Measurements from ENCODE around the gene ZNF500.

The ZNF500 gene

GRCh38 chr16:4768549-4769305 lies 1.8 kb upstream of the ZNF500 start:
- peak; percentile 88 for DNase-seq

- no peak for DNase-seq
Measured at GRCh38 chr16:4767872-4768548, 1.0 kb upstream of the ZNF500 start.

GRCh38 chr16:4765511-4766474 lies 1.2 kb downstream of the ZNF500 start:
- no peak for DNase-seq

- DNase-seq = no peak
Measured at GRCh38 chr16:4763791-4764190, 3.2 kb downstream of the ZNF500 start.

- no peak for DNase-seq
Measured at GRCh38 chr16:4762205-4762604, 4.8 kb downstream of the ZNF500 start.

- DNase-seq = no peak
Measured at GRCh38 chr16:4760221-4760910, 6.6 kb downstream of the ZNF500 start.

GRCh38 chr16:4755687-4756086 lies 11.3 kb downstream of the ZNF500 start:
- no peak for DNase-seq

- no peak for DNase-seq
Measured at GRCh38 chr16:4754865-4755264, 12.1 kb downstream of the ZNF500 start.

GRCh38 chr16:4753227-4753626 lies 13.7 kb downstream of the ZNF500 start:
- DNase-seq = no peak

GRCh38 chr16:4752351-4753100 lies 14.4 kb downstream of the ZNF500 start:
- no peak for DNase-seq

- DNase-seq = no peak
Measured at GRCh38 chr16:4750896-4751295, 16.1 kb downstream of the ZNF500 start.

GRCh38 chr16:4749700-4750257 lies 17.2 kb downstream of the ZNF500 start:
- no peak for DNase-seq

- no peak for DNase-seq
Measured at GRCh38 chr16:4748682-4749411, 18.1 kb downstream of the ZNF500 start.

- no peak for DNase-seq
Measured at GRCh38 chr16:4747906-4748681, 18.9 kb downstream of the ZNF500 start.

- no peak for DNase-seq
Measured at GRCh38 chr16:4746991-4747574, 19.9 kb downstream of the ZNF500 start.

GRCh38 chr16:4746215-4746614 lies 20.7 kb downstream of the ZNF500 start:
- no peak for DNase-seq

- DNase-seq = no peak
Measured at GRCh38 chr16:4745274-4745569, 21.7 kb downstream of the ZNF500 start.

GRCh38 chr16:4744555-4745273 lies 22.2 kb downstream of the ZNF500 start:
- DNase-seq = no peak

GRCh38 chr16:4743226-4743878 lies 23.6 kb downstream of the ZNF500 start:
- DNase-seq = no peak

Measured in NCI-H1694 (cell line).